ENCODE data around the gene HMGCR.

Gene HMGCR

GRCh38 chr5:75387806-75388205 is 50.8 kb downstream of the HMGCR start:
- DNase-seq, result no peak

- no peak for DNase-seq
Observed at GRCh38 chr5:75389430-75389829, 52.4 kb downstream of the HMGCR start.

- DNase-seq, result no peak
Observed at GRCh38 chr5:75395277-75395676, 58.3 kb downstream of the HMGCR start.

- no peak for DNase-seq
Observed at GRCh38 chr5:75405296-75405695, 68.3 kb downstream of the HMGCR start.
